K562 (cell line): ENCODE measurements around the gene CHN2. TPM values are rescaled to one million over a fixed set of nuclear protein-coding genes. Genes with fewer than 3 reads are reported as not detected.

Source experiments
- ATAC-seq: fragments of 200-7000 bp; cut with Tn5 transposase; 3 replicates; pipeline ENCODE4 v1.9.1; 2020; ENCODE audit warnings: moderate library complexity
- BruUV-seq: library from RNA; stranded (reverse); fragments of 400-500 nt; replicated peaks from 2 replicates; lab custom pipeline; 2021; lab: Mats Ljungman, UMichigan
- CTCF ChIA-PET: fragments of 300-600 bp; formaldehyde crosslinking; extraction: SDS; loops from one replicate; lab custom pipeline; 2021; ENCODE audit warnings: low intra/inter-chr PET ratio; lab: Yijun Ruan, JAX
- POLR2A ChIA-PET: fragments of 300-600, 350-650 bp; sonication (Branson Sonifier 250); formaldehyde crosslinking; extraction: SDS; loops from one replicate; lab custom pipeline; 2021; ENCODE audit warnings: antibody characterized with exemption, inconsistent platforms; lab: Yijun Ruan, JAX
- DNase-seq, 4 experiments: peaks; one replicate each; pipeline versions ENCODE4 v3.0.0 to v3.0.0-alpha.2; 2011 to 2018; ENCODE audit warnings: low spot score in 3 of 4, mixed read lengths in 3 of 4; ENCODE audit errors: extremely low read depth in 1 of 4
- FAIRE-seq: peaks from 2 replicates; lab custom pipeline; 2011; peaks lifted over from hg19 to GRCh38; lab: Jason Lieb, UNC
- H2AFZ ChIP-seq: 2 replicates; pipeline ENCODE4 v1.6.0; 2011; ENCODE audit warnings: low read depth, low read length, control low read depth, inconsistent platforms
- H3K27ac ChIP-seq: fragments of 200-600 bp; 3 replicates; pipeline ENCODE4 v1.8.0; 2011; ENCODE audit warnings: low read depth, mild to moderate bottlenecking, control low read depth, inconsistent platforms, low read length, moderate library complexity, mixed read lengths; ENCODE audit errors: extremely low read depth
- H3K27me3 ChIP-seq, 2 experiments: fragments of 300-600 bp in 1 of 2; 2 replicates in 1 of 2; 3 replicates in 1 of 2; pipeline versions ENCODE4 v1.6.0 to v1.8.0; 2011; ENCODE audit warnings: inconsistent platforms in 2 of 2, low read length in 2 of 2, mild to moderate bottlenecking in 1 of 2, mixed read lengths in 1 of 2, moderate library complexity in 1 of 2; ENCODE audit not compliant: control insufficient read depth in 2 of 2, insufficient read depth in 2 of 2
- H3K36me3 ChIP-seq: fragments of 300-600 bp; 3 replicates; pipeline ENCODE4 v1.8.0; 2011; ENCODE audit warnings: mild to moderate bottlenecking, low read length, inconsistent platforms; ENCODE audit not compliant: control insufficient read depth, insufficient read depth
- H3K4me1 ChIP-seq, 2 experiments: fragments of 200-600 bp in 1 of 2; replicated peaks in 1 of 2; 2 replicates in 1 of 2; 3 replicates in 1 of 2; pipeline versions ENCODE4 v1.5.1 to v1.8.0; 2011; ENCODE audit warnings: inconsistent platforms in 2 of 2, low read length in 2 of 2, mild to moderate bottlenecking in 1 of 2, mixed read lengths in 1 of 2, moderate library complexity in 1 of 2; ENCODE audit not compliant: control insufficient read depth in 2 of 2, insufficient read depth in 2 of 2
- H3K4me2 ChIP-seq: 2 replicates; pipeline ENCODE4 v1.6.1; 2011; ENCODE audit warnings: low read length, control low read depth, inconsistent platforms, mixed read lengths; ENCODE audit not compliant: insufficient read depth
- H3K4me3 ChIP-seq: fragments of 200-600 bp; sonication (generic), shearing (Covaris generic); 2 replicates; pipeline ENCODE4 v1.5.1; 2016; ENCODE audit warnings: control low read depth, inconsistent platforms
- H3K79me2 ChIP-seq: fragments of 200-600 bp; 3 replicates; pipeline ENCODE4 v1.8.0; 2011; ENCODE audit warnings: low read length, inconsistent platforms; ENCODE audit not compliant: control insufficient read depth, insufficient read depth
- H3K9ac ChIP-seq, 2 experiments: 2 replicates each; pipeline versions ENCODE4 v1.6.0 to v1.6.1; 2011; ENCODE audit warnings: low read depth in 2 of 2, low read length in 2 of 2, control low read depth in 1 of 2, inconsistent platforms in 1 of 2, mild to moderate bottlenecking in 1 of 2, mixed read lengths in 1 of 2; ENCODE audit not compliant: insufficient read depth in 1 of 2
- H3K9me1 ChIP-seq: one replicate; pipeline ENCODE4 v1.6.0; 2011; ENCODE audit warnings: inconsistent platforms, mild to moderate bottlenecking, low read length, moderate library complexity; ENCODE audit not compliant: control insufficient read depth, insufficient read depth
- H3K9me3 ChIP-seq: replicated peaks from 2 replicates; pipeline ENCODE4 v1.5.1; 2011; ENCODE audit warnings: low read depth, low read length, inconsistent platforms; ENCODE audit not compliant: control insufficient read depth, insufficient read depth
- H4K20me1 ChIP-seq: replicated peaks from 2 replicates; pipeline ENCODE4 v1.6.1; 2011; ENCODE audit warnings: low read length, inconsistent platforms, mixed read lengths; ENCODE audit not compliant: control insufficient read depth, insufficient read depth
- CBFB ChIP-seq: sonication (generic); formaldehyde crosslinking; IDR thresholded peaks from 2 replicates; pipeline ENCODE4 v1.4.0; 2020; ENCODE audit warnings: mild to moderate bottlenecking, missing genetic modification reagents
- CTBP1 ChIP-seq: fragments of 450-650 bp; IDR thresholded peaks from 2 replicates; pipeline ENCODE4 v1.6.1; 2016; ENCODE audit warnings: borderline replicate concordance
- KHSRP ChIP-seq: fragments of 450-650 bp; IDR thresholded peaks from 2 replicates; pipeline ENCODE4 v1.6.1; 2017
- TCF7L2 ChIP-seq: fragments of 150-350 bp; IDR thresholded peaks from 2 replicates; pipeline ENCODE4 v1.6.1; 2016; ENCODE audit warnings: low read depth, mild to moderate bottlenecking, low read length, moderate library complexity
- ZNF146 ChIP-seq: IDR thresholded peaks from one replicate; pipeline ENCODE4 v1.6.1; 2018; ENCODE audit warnings: missing compliant biosample characterization; ENCODE audit not compliant: unreplicated experiment
- ZNF318 ChIP-seq, 2 experiments: fragments of 450-650 bp; IDR thresholded peaks; 2 replicates each; pipeline ENCODE4 v1.6.1; 2016; ENCODE audit warnings: mild to moderate bottlenecking in 2 of 2, borderline replicate concordance in 1 of 2, low read depth in 1 of 2, moderate library complexity in 1 of 2
- ZSCAN32 ChIP-seq: fragments of 450-650 bp; formaldehyde crosslinking; IDR thresholded peaks from 2 replicates; pipeline ENCODE4 v1.4.0; 2020; ENCODE audit warnings: mild to moderate bottlenecking, moderate library complexity
- WGBS: fragments of 100-300 bp; shearing (Covaris generic); methylation state at CpG from one replicate; pipeline ENCODE4 v1.1.6; 2016; ENCODE audit warnings: low coverage, mixed read lengths; ENCODE audit not compliant: insufficient coverage; ENCODE audit errors: missing lambda C conversion rate; 5-methylcytosine and 5-hydroxymethylcytosine counted together
- in situ Hi-C: fragments of 300-500 bp; cut with MboI; formaldehyde crosslinking; loops from 4 replicates; pipeline ENCODE4 v1.15.0; 2018; ENCODE audit warnings: inconsistent platforms, mixed read lengths
- intact Hi-C: fragments of 100-400 bp; cut with micrococcal nuclease; formaldehyde crosslinking; loops from 2 replicates; pipeline ENCODE4 v1.14.2; 2022
- polyA plus RNA-seq, 8 experiments: library from polyadenylated mRNA; depleted of rRNA in 4 of 8; stranded (reverse) in 5 of 8; unstranded in 3 of 8; fragments of >200 nt; fragmentation: Nextera tagmentation in 2 of 8; fragmentation: Illumina TruSeq in 1 of 8; extraction: Ambion mirVana in 2 of 8; extraction: Trizol in 1 of 8; gene quantifications; 2 replicates each; pipeline versions ENCODE4 v1.2.1 to v1.2.3, GENCODE V29; 2011 to 2014; ENCODE audit warnings: inconsistent platforms in 1 of 8, missing spikeins in 1 of 8
- total RNA-seq, 7 experiments: library from RNA; depleted of rRNA in 6 of 7; stranded (reverse); fragments of >200 nt in 6 of 7; fragmentation: Illumina TruSeq in 2 of 7; extraction: Trizol in 2 of 7; gene quantifications; 2 replicates each; pipeline versions ENCODE4 v1.2.1 to v1.2.3, GENCODE V29; 2011 to 2021; ENCODE audit warnings: low replicate concordance in 1 of 7
- TF ChIP-seq, protein P1 (sequence below): fragments of 250-450 bp; sonication (Bioruptor Pico); IDR thresholded peaks from 2 replicates; pipeline ENCODE4 v1.8.0; 2021; ENCODE audit warnings: moderate library complexity, mild to moderate bottlenecking, inconsistent platforms

The CHN2 gene
- total and polyA plus RNA-seq, 9 of the 15 experiments (the other 6 are each of a cell fraction or from before 2014, with no cell fraction given) = 0.12 to 2.1 (median 0.31) TPM; not detected in 1

GRCh38 chr7:29154076-29154475 lies 40.5 kb upstream of the CHN2 start:
- ChIA-PET CTCF (no interaction called here), POLR2A (no interaction called here)
- ATAC-seq (no peak), FAIRE-seq (no peak), DNase-seq (no peak)
- H2AFZ ChIP-seq = no peak overlapping the region
- no TSS peak for BruUV-seq
- no peaks in the 10 kb centered on the region for H3K9me3 ChIP-seq
- H3K4me3 ChIP-seq = no peak overlapping the region
- H3K9ac ChIP-seq = no peak overlapping the region
- TF ChIP-seq CTBP1 (no peak), ZNF318 (IDR thresholded peaks at IDR 0.05; ENCODE audit: borderline replicate concordance in 1 of 2, low read depth in 1 of 2) (no peak), ZNF146 (CRISPR knock-in tag) (no peak), TCF7L2 (no peak), KHSRP (no peak), ZSCAN32 (CRISPR knock-in tag) (no peak), CBFB (CRISPR knock-in tag) (no peak)
- TF ChIP-seq, protein P1, sequence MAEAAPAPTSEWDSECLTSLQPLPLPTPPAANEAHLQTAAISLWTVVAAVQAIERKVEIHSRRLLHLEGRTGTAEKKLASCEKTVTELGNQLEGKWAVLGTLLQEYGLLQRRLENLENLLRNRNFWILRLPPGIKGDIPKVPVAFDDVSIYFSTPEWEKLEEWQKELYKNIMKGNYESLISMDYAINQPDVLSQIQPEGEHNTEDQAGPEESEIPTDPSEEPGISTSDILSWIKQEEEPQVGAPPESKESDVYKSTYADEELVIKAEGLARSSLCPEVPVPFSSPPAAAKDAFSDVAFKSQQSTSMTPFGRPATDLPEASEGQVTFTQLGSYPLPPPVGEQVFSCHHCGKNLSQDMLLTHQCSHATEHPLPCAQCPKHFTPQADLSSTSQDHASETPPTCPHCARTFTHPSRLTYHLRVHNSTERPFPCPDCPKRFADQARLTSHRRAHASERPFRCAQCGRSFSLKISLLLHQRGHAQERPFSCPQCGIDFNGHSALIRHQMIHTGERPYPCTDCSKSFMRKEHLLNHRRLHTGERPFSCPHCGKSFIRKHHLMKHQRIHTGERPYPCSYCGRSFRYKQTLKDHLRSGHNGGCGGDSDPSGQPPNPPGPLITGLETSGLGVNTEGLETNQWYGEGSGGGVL (CRISPR knock-in tag) = no peak
- in situ Hi-C loops = no loop called here
- H3K36me3 ChIP-seq = no peaks in the 10 kb centered on the region
- no peaks in the 10 kb centered on the region for H3K27me3 ChIP-seq
- no peak overlapping the region for H3K4me2 ChIP-seq
- no peaks in the 10 kb centered on the region for H3K79me2 ChIP-seq
- no peaks in the 10 kb centered on the region for H3K9me1 ChIP-seq
- intact Hi-C loops = no loop called here
- no peaks in the 10 kb centered on the region for H3K4me1 ChIP-seq
- H4K20me1 ChIP-seq = no peaks in the 10 kb centered on the region
- WGBS = 6% methylated on average over 2 of the region's 2 CpGs
- H3K27ac ChIP-seq = no peak overlapping the region
